ENCODE results near the gene AGXT. TPM values are rescaled to one million over a fixed set of nuclear protein-coding genes. Genes with fewer than 3 reads are reported as not detected.

AGXT gene
- total RNA-seq, 1 experiment from 2014 or later = 0.20 TPM

GRCh38 chr2:240917009-240917683 is 48.5 kb downstream of the AGXT start:
- no peak for TF ChIP-seq CTCF (IDR thresholded peaks at IDR 0.05; ENCODE audit: insufficient read depth in 1 of 2, low read depth in 1 of 2, low read length in 1 of 2, severe bottlenecking in 1 of 2, unreplicated experiment in 1 of 2)
- Mint-ChIP-seq H3K4me3 (ENCODE audit: unreplicated experiment) (no peak overlapping the region), H3K27me3 (ENCODE audit: insufficient read depth, unreplicated experiment) (no peaks in the 10 kb centered on the region), H3K27ac (ENCODE audit: unreplicated experiment) (no peak overlapping the region), H3K4me1 (ENCODE audit: low read depth, unreplicated experiment) (no peaks in the 10 kb centered on the region), H3K9me3 (ENCODE audit: unreplicated experiment) (no peaks in the 10 kb centered on the region), H3K36me3 (ENCODE audit: insufficient read depth, unreplicated experiment) (no peaks in the 10 kb centered on the region)
- H3K36me3 ChIP-seq (ENCODE audit: control insufficient read depth, insufficient read depth, low read length) = no peaks in the 10 kb centered on the region
- BruUV-seq (replicated peaks) = no TSS peak
- H3K9me3 ChIP-seq = no peaks in the 10 kb centered on the region
- CTCF ChIA-PET = no interaction called here
- intact Hi-C loops (cut with micrococcal nuclease; ENCODE audit: unreplicated experiment) = no loop called here
- no peaks in the 10 kb centered on the region for H3K4me1 ChIP-seq
- H3K27me3 ChIP-seq (replicated peaks; ENCODE audit: control insufficient read depth, insufficient read depth, low read length) = no peaks in the 10 kb centered on the region
- peak in 1 of 2 experiments; percentile 13 for DNase-seq
- POLR2A ChIA-PET = no interaction called here
- no peak overlapping the region for H3K4me3 ChIP-seq (ENCODE audit: low read depth, low read length)

- Mint-ChIP-seq H3K9me3 (ENCODE audit: unreplicated experiment) (no peaks in the 10 kb centered on the region), H3K4me1 (ENCODE audit: low read depth, unreplicated experiment) (no peaks in the 10 kb centered on the region), H3K27me3 (ENCODE audit: insufficient read depth, unreplicated experiment) (no peaks in the 10 kb centered on the region), H3K4me3 (ENCODE audit: unreplicated experiment) (no peak overlapping the region), H3K27ac (ENCODE audit: unreplicated experiment) (no peak overlapping the region), H3K36me3 (ENCODE audit: insufficient read depth, unreplicated experiment) (no peaks in the 10 kb centered on the region)
- no peaks in the 10 kb centered on the region for H3K36me3 ChIP-seq (ENCODE audit: control insufficient read depth, insufficient read depth, low read length)
- H3K4me1 ChIP-seq = no peaks in the 10 kb centered on the region
- no peaks in the 10 kb centered on the region for H3K9me3 ChIP-seq
- CTCF ChIA-PET = no interaction called here
- intact Hi-C loops (cut with micrococcal nuclease; ENCODE audit: unreplicated experiment) = no loop called here
- peak in 1 of 2 experiments; percentile 19 for DNase-seq
- POLR2A ChIA-PET = no interaction called here
- H3K27me3 ChIP-seq (replicated peaks; ENCODE audit: control insufficient read depth, insufficient read depth, low read length) = no peaks in the 10 kb centered on the region
- no TSS peak for BruUV-seq (replicated peaks)
- H3K4me3 ChIP-seq (ENCODE audit: low read depth, low read length) = no peak overlapping the region
- TF ChIP-seq CTCF (IDR thresholded peaks at IDR 0.05; ENCODE audit: insufficient read depth in 1 of 2, low read depth in 1 of 2, low read length in 1 of 2, severe bottlenecking in 1 of 2, unreplicated experiment in 1 of 2) = no peak
Observed at GRCh38 chr2:240917684-240918257, 49.1 kb downstream of the AGXT start.

- Histone ChIP-seq H3K36me3 (ENCODE audit: control insufficient read depth, insufficient read depth, low read length) (no peaks in the 10 kb centered on the region), H3K4me3 (ENCODE audit: low read depth, low read length) (no peak overlapping the region), H3K4me1 (no peaks in the 10 kb centered on the region), H3K9me3 (no peaks in the 10 kb centered on the region), H3K27me3 (replicated peaks; ENCODE audit: control insufficient read depth, insufficient read depth, low read length) (no peaks in the 10 kb centered on the region)
- intact Hi-C loops (cut with micrococcal nuclease; ENCODE audit: unreplicated experiment) = no loop called here
- DNase-seq = peak in 1 of 2 experiments; percentile 17
- H3K4me3 Mint-ChIP-seq (ENCODE audit: unreplicated experiment) = no peak overlapping the region
- no peaks in the 10 kb centered on the region for H3K27me3 Mint-ChIP-seq (ENCODE audit: insufficient read depth, unreplicated experiment)
- H3K4me1 Mint-ChIP-seq (ENCODE audit: low read depth, unreplicated experiment) = no peaks in the 10 kb centered on the region
- H3K9me3 Mint-ChIP-seq (ENCODE audit: unreplicated experiment) = no peaks in the 10 kb centered on the region
- H3K27ac Mint-ChIP-seq (ENCODE audit: unreplicated experiment) = no peak overlapping the region
- no peaks in the 10 kb centered on the region for H3K36me3 Mint-ChIP-seq (ENCODE audit: insufficient read depth, unreplicated experiment)
- CTCF ChIA-PET = no interaction called here
- TF ChIP-seq CTCF (IDR thresholded peaks at IDR 0.05; ENCODE audit: insufficient read depth in 1 of 2, low read depth in 1 of 2, low read length in 1 of 2, severe bottlenecking in 1 of 2, unreplicated experiment in 1 of 2) = no peak
- BruUV-seq (replicated peaks) = no TSS peak
- POLR2A ChIA-PET = no interaction called here
Observed at GRCh38 chr2:240918258-240919091, 49.9 kb downstream of the AGXT start.

Data from Caco-2 (cell line).